ENCODE results near the gene SPINT4.

The SPINT4 gene

GRCh38 chr20:45765307-45765875 is 43.2 kb downstream of the SPINT4 start:
- DNase-seq (ENCODE audit: low read depth) = no peak

GRCh38 chr20:45765980-45766379 is 43.8 kb downstream of the SPINT4 start:
- DNase-seq (ENCODE audit: low read depth) = no peak

GRCh38 chr20:45768479-45768878 is 46.3 kb downstream of the SPINT4 start:
- no peak for DNase-seq (ENCODE audit: low read depth)

GRCh38 chr20:45771182-45771759 is 49.1 kb downstream of the SPINT4 start:
- DNase-seq (ENCODE audit: low read depth) = peak; percentile 64

GRCh38 chr20:45772693-45773092 is 50.5 kb downstream of the SPINT4 start:
- no peak for DNase-seq (ENCODE audit: low read depth)

GRCh38 chr20:45774945-45775344 is 52.8 kb downstream of the SPINT4 start:
- DNase-seq (ENCODE audit: low read depth) = no peak

- DNase-seq (ENCODE audit: low read depth) = no peak
Observed at GRCh38 chr20:45775411-45775810, 53.3 kb downstream of the SPINT4 start.
